Activated CD8-positive, alpha-beta memory T cell treated with anti-CD3 and anti-CD28 coated beads, Interleukin-2, amount 50 U/mL, for 1 hour (primary cell): ENCODE results near the gene OR13C2.
"Not testable (repeated sequence)": the region's sequence is repeated elsewhere in the genome, so short reads cannot be mapped to it uniquely, and the experiment has no call there.

Experiments used
- DNase-seq: peaks from one replicate; pipeline ENCODE4 v3.0.0-alpha.2; 2020; ENCODE audit errors: extremely low read depth

OR13C2 gene

GRCh38 chr9:104605527-104605926, at the start of gene OR13C2:
Gene OR13C2 (minus strand): TSS chr9:104605627. CDS start chr9:104605627, 0 bp downstream.
- not testable (repeated sequence) for DNase-seq

GRCh38 chr9:104635456-104635855, 30.0 kb upstream of the OR13C2 start:
- no peak for DNase-seq

- no peak for DNase-seq
Measured at GRCh38 chr9:104633976-104634520, 28.6 kb upstream of the OR13C2 start.

- DNase-seq = not testable (repeated sequence)
Measured at GRCh38 chr9:104625964-104626363, 20.5 kb upstream of the OR13C2 start.

GRCh38 chr9:104618104-104618503, 12.7 kb upstream of the OR13C2 start, which contains the start of gene OR13C9:
Gene OR13C9 (minus strand): TSS chr9:104618204. CDS start chr9:104618204, 0 bp downstream.
- no peak for DNase-seq

GRCh38 chr9:104617418-104617817, 12.0 kb upstream of the OR13C2 start:
- no peak for DNase-seq

- no peak for DNase-seq
Measured at GRCh38 chr9:104611213-104611612, 5.8 kb upstream of the OR13C2 start.

GRCh38 chr9:104608336-104608735, 2.9 kb upstream of the OR13C2 start:
- DNase-seq = no peak

GRCh38 chr9:104606152-104606551, 725 bp upstream of the OR13C2 start:
- DNase-seq = no peak

- no peak for DNase-seq
Measured at GRCh38 chr9:104604801-104605200, 626 bp downstream of the OR13C2 start.

GRCh38 chr9:104599313-104599712, 6.1 kb downstream of the OR13C2 start, which contains the start of gene OR13C5:
Gene OR13C5 (minus strand): TSS chr9:104599413. CDS start chr9:104599413, 0 bp downstream.
- DNase-seq = not testable (repeated sequence)

- not testable (repeated sequence) for DNase-seq
Measured at GRCh38 chr9:104598749-104599148, 6.7 kb downstream of the OR13C2 start.

- DNase-seq = no peak
Measured at GRCh38 chr9:104589626-104590025, 15.8 kb downstream of the OR13C2 start.

- no peak for DNase-seq
Measured at GRCh38 chr9:104586496-104587180, 18.8 kb downstream of the OR13C2 start.

GRCh38 chr9:104580562-104580961, 24.9 kb downstream of the OR13C2 start:
- no peak for DNase-seq

- DNase-seq = no peak
Measured at GRCh38 chr9:104577263-104577662, 28.2 kb downstream of the OR13C2 start.

- DNase-seq = no peak
Measured at GRCh38 chr9:104575456-104575855, 30.0 kb downstream of the OR13C2 start.

GRCh38 chr9:104572612-104573011, 32.8 kb downstream of the OR13C2 start:
- no peak for DNase-seq

- no peak for DNase-seq
Measured at GRCh38 chr9:104568868-104569267, 36.6 kb downstream of the OR13C2 start, which contains the start of gene OR13C8. Gene OR13C8 (plus strand): TSS chr9:104569168. CDS start chr9:104569168, 0 bp downstream.

GRCh38 chr9:104564358-104564757, 41.1 kb downstream of the OR13C2 start:
- no peak for DNase-seq

GRCh38 chr9:104556830-104557634, 48.4 kb downstream of the OR13C2 start:
- DNase-seq = no peak

GRCh38 chr9:104555521-104555920, 49.9 kb downstream of the OR13C2 start:
- DNase-seq = no peak
